Osteocyte (in vitro differentiated cells): ENCODE results near the gene RBPJ. TPM values are rescaled to one million over a fixed set of nuclear protein-coding genes. Genes with fewer than 3 reads are reported as not detected.

ENCODE experiments used
- DNase-seq: peaks from one replicate; pipeline ENCODE4 v3.0.0; 2021; ENCODE audit warnings: mixed read lengths; ENCODE audit not compliant: unreplicated experiment; ENCODE audit errors: extremely low spot score
- H3K27ac Mint-ChIP-seq: one replicate; pipeline ENCODE4 v1.8.0; 2021; ENCODE audit warnings: mild to moderate bottlenecking, mixed read lengths; ENCODE audit not compliant: unreplicated experiment
- H3K27me3 Mint-ChIP-seq: one replicate; pipeline ENCODE4 v1.8.0; 2021; ENCODE audit warnings: mixed read lengths; ENCODE audit not compliant: unreplicated experiment
- H3K36me3 Mint-ChIP-seq: one replicate; pipeline ENCODE4 v1.8.0; 2021; ENCODE audit warnings: mixed read lengths; ENCODE audit not compliant: unreplicated experiment
- H3K4me1 Mint-ChIP-seq: one replicate; pipeline ENCODE4 v1.8.0; 2021; ENCODE audit warnings: mixed read lengths; ENCODE audit not compliant: unreplicated experiment
- H3K4me3 Mint-ChIP-seq: one replicate; pipeline ENCODE4 v1.8.0; 2021; ENCODE audit warnings: mild to moderate bottlenecking, moderate library complexity, mixed read lengths; ENCODE audit not compliant: unreplicated experiment
- H3K9me3 Mint-ChIP-seq: one replicate; pipeline ENCODE4 v1.8.0; 2021; ENCODE audit warnings: mixed read lengths; ENCODE audit not compliant: unreplicated experiment
- CTCF ChIP-seq: fragments of 200-600 bp; sonication (generic); IDR thresholded peaks from 2 replicates; pipeline ENCODE4 v1.5.0; 2021; ENCODE audit warnings: antibody characterized with exemption, mild to moderate bottlenecking, moderate library complexity
- total RNA-seq: library from RNA; stranded (reverse); gene quantifications from 2 replicates; pipeline ENCODE4 v1.2.1, GENCODE V29; 2021

The RBPJ gene
- total RNA-seq, 1 donor from 2014 or later = 79.8 TPM

- Mint-ChIP-seq H3K9me3 (peaks cover 17% of the 10 kb centered on the region), H3K4me1 (peaks cover 22% of the 10 kb centered on the region), H3K27ac (peak overlapping the region; percentile 100), H3K27me3 (no peaks in the 10 kb centered on the region), H3K36me3 (peaks cover 2% of the 10 kb centered on the region), H3K4me3 (peak overlapping the region; percentile 95)
- DNase-seq = peak; percentile 99
- no peak for TF ChIP-seq CTCF
These were observed 1.3 kb upstream of the RBPJ start for GRCh38 chr4:26319467-26319948.

DNA sequence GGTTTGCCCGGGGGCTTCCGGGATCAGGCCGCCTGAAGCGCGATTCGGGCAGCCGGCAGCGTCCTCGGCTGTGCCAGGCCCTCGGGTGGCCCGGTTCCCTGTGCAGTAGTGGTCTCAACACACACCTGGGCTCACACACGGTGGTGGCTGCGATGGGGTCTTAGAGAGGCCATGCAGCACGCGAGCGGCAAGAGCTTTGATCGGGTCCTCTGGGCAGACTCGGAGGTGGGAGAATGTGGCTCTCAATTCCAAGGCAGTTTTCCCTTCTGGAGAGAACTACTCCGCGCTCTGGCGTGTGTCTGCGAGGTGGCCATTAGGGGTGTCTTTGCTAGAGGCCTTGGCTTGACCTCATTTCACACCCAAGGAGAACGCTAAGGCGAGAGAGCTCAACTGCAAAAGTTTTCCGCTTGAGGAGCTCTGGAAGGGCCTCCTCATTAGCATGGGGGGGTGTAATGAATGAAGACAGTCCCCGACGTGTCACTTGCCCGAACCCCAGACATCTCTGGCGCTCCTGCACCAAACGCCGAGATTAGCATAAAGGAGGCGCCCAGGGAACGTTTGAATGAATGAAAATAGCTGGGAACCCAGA, 771 bp upstream of the RBPJ start:
- peak; percentile 7 for TF ChIP-seq CTCF

GRCh38 chr4:26321373-26322221, 783 bp downstream of the RBPJ start:
- peak overlapping the region; percentile 94 for H3K27ac Mint-ChIP-seq
- H3K9me3 Mint-ChIP-seq = peaks cover 8% of the 10 kb centered on the region
- DNase-seq = no peak
- no peaks in the 10 kb centered on the region for H3K27me3 Mint-ChIP-seq
- no peaks in the 10 kb centered on the region for H3K36me3 Mint-ChIP-seq
- H3K4me3 Mint-ChIP-seq = peak overlapping the region; percentile 89
- peaks cover 36% of the 10 kb centered on the region for H3K4me1 Mint-ChIP-seq
- TF ChIP-seq CTCF = no peak

More for the DNA sequence above, 771 bp upstream of the RBPJ start:
- peaks cover 24% of the 10 kb centered on the region for H3K4me1 Mint-ChIP-seq
- peak overlapping the region; percentile 100 for H3K27ac Mint-ChIP-seq
- no peak for DNase-seq
- H3K9me3 Mint-ChIP-seq = peaks cover 16% of the 10 kb centered on the region
- peak overlapping the region; percentile 95 for H3K4me3 Mint-ChIP-seq
- H3K36me3 Mint-ChIP-seq = peaks cover 2% of the 10 kb centered on the region
- H3K27me3 Mint-ChIP-seq = no peaks in the 10 kb centered on the region

- TF ChIP-seq CTCF = no peak
- Mint-ChIP-seq H3K4me3 (peak overlapping the region; percentile 89), H3K36me3 (no peaks in the 10 kb centered on the region), H3K27ac (peak overlapping the region; percentile 94), H3K4me1 (peaks cover 43% of the 10 kb centered on the region), H3K27me3 (no peaks in the 10 kb centered on the region), H3K9me3 (peaks cover 2% of the 10 kb centered on the region)
- DNase-seq = no peak
These were observed 1.5 kb downstream of the RBPJ start for GRCh38 chr4:26322346-26322745.

DNA sequence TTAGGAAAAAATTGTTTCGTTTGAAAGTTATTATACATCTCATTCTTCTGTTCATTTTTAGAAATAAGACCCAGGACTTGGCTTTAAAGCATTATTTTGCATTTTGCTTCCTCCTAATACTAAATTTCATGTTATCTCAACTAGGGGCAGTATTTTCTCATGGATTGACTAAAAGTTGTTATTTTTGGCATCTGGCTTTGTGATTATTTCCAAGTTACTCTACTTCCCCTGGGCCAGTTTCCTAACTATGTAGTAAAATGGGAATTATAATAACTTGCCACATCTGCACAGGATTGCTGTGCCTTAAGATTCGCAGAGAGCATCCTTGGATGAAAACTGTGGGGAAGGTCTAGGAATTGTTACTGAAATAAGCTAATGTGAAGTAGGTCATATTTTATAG, 3.0 kb downstream of the RBPJ start:
- H3K9me3 Mint-ChIP-seq = no peaks in the 10 kb centered on the region
- no peaks in the 10 kb centered on the region for H3K36me3 Mint-ChIP-seq
- H3K4me3 Mint-ChIP-seq = peak overlapping the region; percentile 63
- peak overlapping the region; percentile 66 for H3K27ac Mint-ChIP-seq
- TF ChIP-seq CTCF = peak; percentile 53
- no peaks in the 10 kb centered on the region for H3K27me3 Mint-ChIP-seq
- H3K4me1 Mint-ChIP-seq = peaks cover 51% of the 10 kb centered on the region
- DNase-seq = no peak
